Measurements from ENCODE around the gene MLLT3.

The MLLT3 gene

GRCh38 chr9:20606652-20607051 lies 15.6 kb downstream of the MLLT3 start:
- H4K20me1 ChIP-seq (ENCODE audit: insufficient read depth, low read length) = no peaks in the 10 kb centered on the region
- H3F3A ChIP-seq (ENCODE audit: insufficient read depth, low read length) = no peaks in the 10 kb centered on the region
- no peak for DNase-seq
- H2AFZ ChIP-seq (ENCODE audit: low read length) = no peak overlapping the region
- no peak overlapping the region for H3K4me3 ChIP-seq (ENCODE audit: low read length)
- H3K27ac ChIP-seq (ENCODE audit: low read length) = no peak overlapping the region
- H3K36me3 ChIP-seq (replicated peaks; ENCODE audit: insufficient read depth, low read length) = no peaks in the 10 kb centered on the region
- H3K27me3 ChIP-seq (replicated peaks; ENCODE audit: insufficient read depth, low read length) = no peaks in the 10 kb centered on the region
- TF ChIP-seq EZH2phosphoT487 (IDR thresholded peaks at IDR 0.05; ENCODE audit: low read length) (no peak), CTCF (IDR thresholded peaks at IDR 0.05; ENCODE audit: low read length) (no peak), EZH2 (optimal IDR thresholded peaks at IDR 0.05; ENCODE audit: low read depth, low read length) (no peak)
- H3K79me2 ChIP-seq (ENCODE audit: low read length) = peaks cover 97% of the 10 kb centered on the region
- H3K4me2 ChIP-seq (ENCODE audit: low read depth, low read length) = no peak overlapping the region
- H3K9ac ChIP-seq (ENCODE audit: low read length) = no peak overlapping the region
- peaks cover 18% of the 10 kb centered on the region; the same call in 1 of the 2 replicates for H3K4me1 ChIP-seq (ENCODE audit: low read length)
- H3K9me3 ChIP-seq (replicated peaks; ENCODE audit: insufficient read depth, low read length) = no peaks in the 10 kb centered on the region
- no peaks in the 10 kb centered on the region for H3K9me2 ChIP-seq (replicated peaks; ENCODE audit: insufficient read depth, low read length)

- Histone ChIP-seq H3K9ac (ENCODE audit: low read length) (no peak overlapping the region; the same call in 1 of the 2 replicates), H3K9me2 (replicated peaks; ENCODE audit: insufficient read depth, low read length) (no peaks in the 10 kb centered on the region), H3K27ac (ENCODE audit: low read length) (no peak overlapping the region), H3K79me2 (ENCODE audit: low read length) (peaks cover 97% of the 10 kb centered on the region), H3K4me2 (ENCODE audit: low read depth, low read length) (peak overlapping the region; percentile 63), H3K36me3 (replicated peaks; ENCODE audit: insufficient read depth, low read length) (no peaks in the 10 kb centered on the region), H3F3A (ENCODE audit: insufficient read depth, low read length) (no peaks in the 10 kb centered on the region), H2AFZ (ENCODE audit: low read length) (no peak overlapping the region), H3K9me3 (replicated peaks; ENCODE audit: insufficient read depth, low read length) (no peaks in the 10 kb centered on the region), H4K20me1 (ENCODE audit: insufficient read depth, low read length) (no peaks in the 10 kb centered on the region), H3K4me3 (ENCODE audit: low read length) (peak overlapping the region; percentile 25), H3K4me1 (ENCODE audit: low read length) (peaks cover 23% of the 10 kb centered on the region; the same call in 1 of the 2 replicates), H3K27me3 (replicated peaks; ENCODE audit: insufficient read depth, low read length) (no peaks in the 10 kb centered on the region)
- peak; percentile 35 for DNase-seq
- TF ChIP-seq EZH2 (optimal IDR thresholded peaks at IDR 0.05; ENCODE audit: low read depth, low read length) (no peak), EZH2phosphoT487 (IDR thresholded peaks at IDR 0.05; ENCODE audit: low read length) (no peak), CTCF (IDR thresholded peaks at IDR 0.05; ENCODE audit: low read length) (no peak)
These were observed 17.7 kb downstream of the MLLT3 start for GRCh38 chr9:20604562-20604961.

GRCh38 chr9:20603524-20604268 lies 18.6 kb downstream of the MLLT3 start:
- peaks cover 96% of the 10 kb centered on the region for H3K79me2 ChIP-seq (ENCODE audit: low read length)
- no peak overlapping the region for H3K27ac ChIP-seq (ENCODE audit: low read length)
- no peak overlapping the region for H2AFZ ChIP-seq (ENCODE audit: low read length)
- TF ChIP-seq CTCF (IDR thresholded peaks at IDR 0.05; ENCODE audit: low read length) (no peak), EZH2 (optimal IDR thresholded peaks at IDR 0.05; ENCODE audit: low read depth, low read length) (no peak), EZH2phosphoT487 (IDR thresholded peaks at IDR 0.05; ENCODE audit: low read length) (no peak)
- H3K9me3 ChIP-seq (replicated peaks; ENCODE audit: insufficient read depth, low read length) = no peaks in the 10 kb centered on the region
- H3F3A ChIP-seq (ENCODE audit: insufficient read depth, low read length) = no peaks in the 10 kb centered on the region
- H3K4me2 ChIP-seq (ENCODE audit: low read depth, low read length) = no peak overlapping the region
- H3K9ac ChIP-seq (ENCODE audit: low read length) = no peak overlapping the region
- H3K9me2 ChIP-seq (replicated peaks; ENCODE audit: insufficient read depth, low read length) = no peaks in the 10 kb centered on the region
- no peaks in the 10 kb centered on the region for H4K20me1 ChIP-seq (ENCODE audit: insufficient read depth, low read length)
- no peaks in the 10 kb centered on the region for H3K27me3 ChIP-seq (replicated peaks; ENCODE audit: insufficient read depth, low read length)
- no peaks in the 10 kb centered on the region for H3K36me3 ChIP-seq (replicated peaks; ENCODE audit: insufficient read depth, low read length)
- no peak overlapping the region for H3K4me3 ChIP-seq (ENCODE audit: low read length)
- DNase-seq = no peak
- peaks cover 25% of the 10 kb centered on the region for H3K4me1 ChIP-seq (ENCODE audit: low read length)

Data from MM.1S (cell line).